Measurements from ENCODE around the gene ERLIN1.

DNA sequence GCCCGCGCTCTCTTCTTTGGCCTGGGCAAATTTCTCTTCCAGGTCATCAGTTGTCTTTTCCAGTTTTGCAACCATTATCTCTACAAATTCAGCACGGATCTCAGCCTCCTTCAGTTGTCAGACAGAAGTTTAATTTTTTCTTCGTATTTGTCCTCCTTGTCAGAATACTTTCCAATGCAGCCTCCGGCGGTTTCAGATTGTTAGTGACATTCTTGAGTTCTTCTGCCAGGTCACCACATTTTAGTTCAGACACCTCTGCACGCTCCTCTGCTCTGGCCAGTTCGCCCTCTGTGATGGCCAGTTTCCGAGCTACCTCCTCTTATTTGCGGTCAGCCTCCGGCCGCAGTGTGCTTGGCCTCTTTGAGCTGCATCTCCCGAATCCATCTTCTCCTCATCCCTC, 71.4 kb downstream of the ERLIN1 start:
- TF ChIP-seq, protein P1, sequence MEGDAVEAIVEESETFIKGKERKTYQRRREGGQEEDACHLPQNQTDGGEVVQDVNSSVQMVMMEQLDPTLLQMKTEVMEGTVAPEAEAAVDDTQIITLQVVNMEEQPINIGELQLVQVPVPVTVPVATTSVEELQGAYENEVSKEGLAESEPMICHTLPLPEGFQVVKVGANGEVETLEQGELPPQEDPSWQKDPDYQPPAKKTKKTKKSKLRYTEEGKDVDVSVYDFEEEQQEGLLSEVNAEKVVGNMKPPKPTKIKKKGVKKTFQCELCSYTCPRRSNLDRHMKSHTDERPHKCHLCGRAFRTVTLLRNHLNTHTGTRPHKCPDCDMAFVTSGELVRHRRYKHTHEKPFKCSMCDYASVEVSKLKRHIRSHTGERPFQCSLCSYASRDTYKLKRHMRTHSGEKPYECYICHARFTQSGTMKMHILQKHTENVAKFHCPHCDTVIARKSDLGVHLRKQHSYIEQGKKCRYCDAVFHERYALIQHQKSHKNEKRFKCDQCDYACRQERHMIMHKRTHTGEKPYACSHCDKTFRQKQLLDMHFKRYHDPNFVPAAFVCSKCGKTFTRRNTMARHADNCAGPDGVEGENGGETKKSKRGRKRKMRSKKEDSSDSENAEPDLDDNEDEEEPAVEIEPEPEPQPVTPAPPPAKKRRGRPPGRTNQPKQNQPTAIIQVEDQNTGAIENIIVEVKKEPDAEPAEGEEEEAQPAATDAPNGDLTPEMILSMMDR (IDR thresholded peaks at IDR 0.05; ENCODE audit: low read length) = no peak
- no peak for TF ChIP-seq EZH2 (optimal IDR thresholded peaks at IDR 0.05; ENCODE audit: low read depth, low read length)

Data from MM.1S (cell line).